H7 (cell line): ENCODE data around the gene NLGN1. TPM values are rescaled to one million over a fixed set of nuclear protein-coding genes. Genes with fewer than 3 reads are reported as not detected.
A peak's percentile ranks its signal among the peaks of the same experiment; 100 is the strongest.

ENCODE experiments used
- DNase-seq: peaks from one replicate; pipeline ENCODE4 v3.0.0; 2012
- H3K27me3 ChIP-seq: 2 replicates; pipeline ENCODE4 v1.6.0; 2011; ENCODE audit warnings: mild to moderate bottlenecking, low read length; ENCODE audit not compliant: control insufficient read depth, insufficient read depth
- H3K36me3 ChIP-seq: replicated peaks from 2 replicates; pipeline ENCODE4 v1.5.1; 2011; ENCODE audit warnings: low read length; ENCODE audit not compliant: control insufficient read depth, insufficient read depth
- H3K4me3 ChIP-seq: 2 replicates; pipeline ENCODE4 v1.5.1; 2011; ENCODE audit warnings: low read depth, mild to moderate bottlenecking, control low read depth, low read length, moderate library complexity; ENCODE audit not compliant: insufficient read depth
- total RNA-seq: library from RNA; depleted of rRNA; stranded (reverse); fragments of >200 nt; shearing (Covaris generic); gene quantifications from 2 replicates; pipeline ENCODE4 v1.2.3, GENCODE V29; 2014

NLGN1 gene
- total RNA-seq, 1 experiment from 2014 or later = 7.1 TPM

GRCh38 chr3:174051191-174051590 is 653.6 kb downstream of the NLGN1 start:
- Histone ChIP-seq H3K27me3 (no peaks in the 10 kb centered on the region), H3K4me3 (no peak overlapping the region), H3K36me3 (no peaks in the 10 kb centered on the region)
- peak; percentile 2 for DNase-seq

DNA sequence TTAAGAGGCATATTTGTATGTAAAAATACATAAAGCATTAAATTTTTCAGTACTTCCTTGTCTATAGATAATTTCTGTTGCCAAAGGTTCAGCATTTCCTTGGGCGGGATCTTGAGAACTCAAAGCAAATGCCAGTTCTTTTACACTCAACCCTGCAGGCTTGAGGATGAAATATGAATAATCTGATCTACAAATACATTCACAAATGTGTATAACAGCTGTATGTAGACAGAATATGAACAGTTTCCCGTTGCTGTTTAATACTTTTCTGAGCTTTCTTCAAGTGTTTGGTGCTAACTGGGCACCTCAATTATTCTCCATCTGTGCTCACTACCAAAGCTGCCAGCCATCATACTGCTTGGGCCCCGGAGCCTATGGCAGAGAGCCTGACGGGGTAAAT is 661.3 kb downstream of the NLGN1 start:
- DNase-seq = no peak
- no peaks in the 10 kb centered on the region for H3K36me3 ChIP-seq
- no peaks in the 10 kb centered on the region for H3K27me3 ChIP-seq
- no peak overlapping the region for H3K4me3 ChIP-seq

GRCh38 chr3:174060431-174060830 is 662.9 kb downstream of the NLGN1 start:
- DNase-seq = no peak
- no peak overlapping the region for H3K4me3 ChIP-seq
- no peaks in the 10 kb centered on the region for H3K27me3 ChIP-seq
- H3K36me3 ChIP-seq = no peaks in the 10 kb centered on the region

DNA sequence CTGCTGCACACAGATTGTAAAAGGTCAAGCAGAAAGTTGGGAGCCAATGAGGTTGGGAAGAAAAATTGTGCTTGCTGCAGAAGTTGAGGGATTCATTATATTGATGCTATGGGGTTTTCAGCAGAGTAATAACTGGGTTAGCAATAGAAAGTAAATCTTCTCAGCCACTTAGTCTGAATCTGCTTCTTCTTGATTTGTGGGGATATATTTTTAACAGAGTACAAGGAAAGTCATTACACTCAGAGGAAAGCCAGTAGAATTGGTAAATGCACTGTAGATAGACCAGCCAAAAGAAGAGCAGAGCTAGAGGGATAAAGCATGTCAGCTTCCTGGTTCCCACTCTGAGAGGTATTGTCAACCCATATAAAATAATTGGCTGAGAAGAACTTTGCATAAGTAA is 663.6 kb downstream of the NLGN1 start:
- no peak for DNase-seq
- Histone ChIP-seq H3K4me3 (no peak overlapping the region), H3K27me3 (no peaks in the 10 kb centered on the region), H3K36me3 (no peaks in the 10 kb centered on the region)

- Histone ChIP-seq H3K4me3 (no peak overlapping the region), H3K36me3 (no peaks in the 10 kb centered on the region), H3K27me3 (no peaks in the 10 kb centered on the region)
- DNase-seq = no peak
Measured at GRCh38 chr3:174061731-174062130, 664.2 kb downstream of the NLGN1 start.

DNA sequence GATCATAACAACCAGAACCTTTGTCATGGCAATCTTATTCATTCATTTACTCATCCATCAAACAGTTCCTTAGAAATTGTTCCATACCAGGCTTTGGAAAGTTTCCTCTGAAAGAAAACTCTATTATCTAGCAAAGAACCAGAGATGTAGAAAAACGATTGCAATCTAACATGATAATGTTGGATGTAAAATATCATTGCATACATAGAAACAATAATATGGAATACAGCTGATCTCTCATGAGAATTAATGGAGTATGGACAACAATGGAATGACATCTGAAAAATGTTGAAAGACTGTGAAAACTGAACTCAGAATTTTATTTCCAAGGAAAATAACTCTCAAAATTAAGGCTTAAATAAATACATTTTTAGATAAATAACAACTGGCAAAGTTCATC is 665.4 kb downstream of the NLGN1 start:
- Histone ChIP-seq H3K36me3 (no peaks in the 10 kb centered on the region), H3K27me3 (no peaks in the 10 kb centered on the region), H3K4me3 (no peak overlapping the region)
- DNase-seq = no peak

GRCh38 chr3:174068035-174068434 is 670.5 kb downstream of the NLGN1 start:
- no peak for DNase-seq
- no peaks in the 10 kb centered on the region for H3K27me3 ChIP-seq

GRCh38 chr3:174072675-174073074 is 675.1 kb downstream of the NLGN1 start:
- no peak for DNase-seq
- Histone ChIP-seq H3K27me3 (no peaks in the 10 kb centered on the region), H3K36me3 (no peaks in the 10 kb centered on the region), H3K4me3 (no peak overlapping the region)

More at GRCh38 chr3:174068035-174068434, 670.5 kb downstream of the NLGN1 start:
- H3K4me3 ChIP-seq = no peak overlapping the region
- no peaks in the 10 kb centered on the region for H3K36me3 ChIP-seq

DNA sequence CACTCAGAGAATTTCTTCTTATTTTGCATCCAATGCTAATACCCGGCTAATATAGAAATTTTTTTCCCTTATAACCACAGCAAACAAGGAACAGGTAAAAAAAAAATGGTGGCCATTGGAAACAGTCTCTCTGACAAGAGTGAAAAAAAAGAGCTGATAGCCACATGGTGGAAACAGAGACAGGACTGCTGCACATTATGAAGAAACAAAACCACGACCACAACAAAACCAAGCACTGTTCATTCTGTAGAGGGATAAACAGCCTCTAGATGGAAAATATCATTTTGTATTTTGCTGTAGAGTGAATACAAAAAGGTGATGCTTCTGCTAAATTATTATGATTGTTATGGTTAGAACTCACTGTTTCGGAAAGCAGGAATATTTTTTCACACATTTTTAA is 686.2 kb downstream of the NLGN1 start:
- H3K27me3 ChIP-seq = no peaks in the 10 kb centered on the region
- H3K36me3 ChIP-seq = no peaks in the 10 kb centered on the region
- no peak overlapping the region for H3K4me3 ChIP-seq
- DNase-seq = no peak

- H3K36me3 ChIP-seq = no peaks in the 10 kb centered on the region
- no peaks in the 10 kb centered on the region for H3K27me3 ChIP-seq
- DNase-seq = no peak
- H3K4me3 ChIP-seq = no peak overlapping the region
Measured at GRCh38 chr3:174089592-174089991, 692.0 kb downstream of the NLGN1 start.

DNA sequence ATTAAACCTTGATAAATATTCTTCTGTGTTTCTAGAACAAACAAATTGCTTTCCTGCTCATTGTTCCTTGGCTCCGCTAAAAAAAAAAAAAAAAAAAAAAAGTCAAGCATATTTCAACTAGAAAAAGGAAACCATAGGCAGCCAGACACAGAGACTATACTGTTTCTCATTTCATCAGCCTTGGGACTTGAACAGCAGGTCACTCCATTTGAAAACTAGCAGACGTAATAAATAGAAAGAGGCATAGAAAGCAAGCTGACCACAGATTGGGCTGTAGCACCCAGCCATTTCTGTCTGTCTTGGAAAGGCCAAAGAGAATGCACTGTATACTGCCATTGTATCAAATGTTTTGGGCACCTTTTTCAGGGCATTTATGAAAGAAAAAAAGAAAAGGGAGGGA is 697.1 kb downstream of the NLGN1 start:
- H3K36me3 ChIP-seq = no peaks in the 10 kb centered on the region
- DNase-seq = no peak
- H3K4me3 ChIP-seq = no peak overlapping the region
- no peaks in the 10 kb centered on the region for H3K27me3 ChIP-seq

DNA sequence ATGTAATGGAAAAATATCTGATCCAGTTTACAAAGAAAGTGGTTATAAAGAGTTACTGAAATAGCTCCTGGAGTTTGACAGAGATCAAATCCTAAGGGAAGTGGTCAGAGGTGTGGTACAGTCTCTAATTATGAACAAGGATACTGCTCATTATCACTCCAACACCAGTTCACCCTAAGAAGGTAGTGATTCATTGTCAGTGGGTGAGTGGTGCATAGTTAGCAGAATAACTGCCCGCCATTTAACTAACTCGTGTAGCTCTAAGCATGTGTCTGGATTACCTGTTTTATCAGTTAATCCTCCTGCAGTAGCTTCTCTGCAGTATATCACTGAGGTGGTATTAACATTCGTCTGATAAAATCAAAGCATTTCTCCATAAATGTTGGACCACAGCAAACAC is 700.1 kb downstream of the NLGN1 start:
- DNase-seq = no peak
- Histone ChIP-seq H3K36me3 (no peaks in the 10 kb centered on the region), H3K27me3 (no peaks in the 10 kb centered on the region), H3K4me3 (no peak overlapping the region)

GRCh38 chr3:174098746-174099145 is 701.2 kb downstream of the NLGN1 start:
- no peaks in the 10 kb centered on the region for H3K27me3 ChIP-seq
- H3K36me3 ChIP-seq = no peaks in the 10 kb centered on the region
- DNase-seq = no peak
- no peak overlapping the region for H3K4me3 ChIP-seq

DNA sequence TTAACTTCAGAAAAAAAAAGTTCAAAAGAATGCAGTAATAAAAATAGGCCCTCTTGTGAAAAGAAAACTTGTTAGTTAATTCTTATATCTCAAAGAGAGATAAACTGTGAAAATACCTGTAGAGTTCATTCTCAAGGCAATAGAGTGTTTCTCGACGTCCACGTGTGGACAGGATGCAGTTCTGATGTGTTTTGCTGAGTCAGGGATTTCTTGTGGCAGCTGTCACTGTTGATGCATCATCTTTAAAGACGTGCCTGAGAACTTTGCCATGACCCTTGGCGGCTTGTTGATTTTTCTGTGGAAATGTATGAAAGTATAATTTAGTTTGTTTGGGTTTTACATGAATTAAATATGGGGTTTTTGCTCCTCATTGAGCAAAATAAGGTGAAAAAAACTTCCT is 702.2 kb downstream of the NLGN1 start:
- Histone ChIP-seq H3K27me3 (no peaks in the 10 kb centered on the region), H3K36me3 (no peaks in the 10 kb centered on the region), H3K4me3 (no peak overlapping the region)
- DNase-seq = no peak

DNA sequence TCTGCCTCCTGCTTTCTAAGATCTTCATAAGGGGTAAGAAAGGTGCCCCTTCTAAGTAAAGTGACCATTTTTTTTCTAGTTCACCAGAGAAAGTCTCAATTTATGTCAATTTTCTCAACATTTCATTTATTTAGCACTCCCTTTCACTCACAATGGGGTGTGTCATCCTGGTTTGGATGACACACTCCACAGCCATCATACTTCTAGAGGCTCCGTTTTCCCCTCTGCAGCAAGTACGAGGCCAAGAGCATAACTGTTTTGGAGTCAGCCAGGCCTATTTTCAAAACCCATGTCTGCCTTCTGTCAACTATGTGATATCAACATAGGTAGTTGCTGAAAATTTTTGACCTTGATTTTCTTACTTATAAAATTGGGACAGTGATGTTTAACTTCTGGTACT is 703.2 kb downstream of the NLGN1 start:
- Histone ChIP-seq H3K27me3 (no peaks in the 10 kb centered on the region), H3K4me3 (no peak overlapping the region), H3K36me3 (no peaks in the 10 kb centered on the region)
- no peak for DNase-seq

DNA sequence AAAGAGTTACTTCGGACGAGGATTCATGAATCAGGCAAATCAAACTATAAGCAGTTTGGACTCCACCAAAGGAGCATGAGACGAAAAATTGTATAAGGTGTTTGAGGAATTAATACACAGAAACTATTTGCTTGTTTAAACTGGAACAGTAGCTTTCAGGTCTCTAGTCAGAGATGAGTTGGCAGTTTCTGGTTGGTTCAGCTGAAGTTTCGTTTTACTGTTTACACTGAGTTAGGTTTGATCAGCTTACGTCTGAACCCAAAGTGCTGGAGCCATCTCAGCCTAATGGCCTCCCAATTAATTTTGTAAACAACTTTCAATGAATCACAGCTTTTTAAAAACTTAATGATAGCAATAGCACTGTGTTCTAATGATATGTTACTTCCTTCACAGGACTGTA is 703.7 kb downstream of the NLGN1 start:
- H3K36me3 ChIP-seq = no peaks in the 10 kb centered on the region
- H3K27me3 ChIP-seq = no peaks in the 10 kb centered on the region
- DNase-seq = no peak
- H3K4me3 ChIP-seq = no peak overlapping the region
